Astrocyte (in vitro differentiated cells and primary cell): Measurements from ENCODE around the gene SLCO6A1. TPM values are rescaled to one million over a fixed set of nuclear protein-coding genes. Genes with fewer than 3 reads are reported as not detected.

Source experiments
- DNase-seq: peaks from one replicate; pipeline ENCODE4 v3.0.0-alpha.2; 2010; ENCODE audit warnings: low read depth
- FAIRE-seq: peaks from 2 replicates; lab custom pipeline; 2011; peaks lifted over from hg19 to GRCh38; lab: Jason Lieb, UNC
- H2AFZ ChIP-seq: 2 replicates; pipeline ENCODE4 v1.6.0; 2012; ENCODE audit warnings: low read depth, low read length, inconsistent platforms
- H3K27ac ChIP-seq: 2 replicates; pipeline ENCODE4 v1.5.1; 2011; ENCODE audit warnings: low read depth, low read length, inconsistent platforms
- H3K27me3 ChIP-seq: 2 replicates; pipeline ENCODE4 v1.6.0; 2011; ENCODE audit warnings: low read length, inconsistent platforms; ENCODE audit not compliant: insufficient read depth
- H3K36me3 ChIP-seq: 2 replicates; pipeline ENCODE4 v1.5.1; 2011; ENCODE audit warnings: low read length, inconsistent platforms; ENCODE audit not compliant: insufficient read depth
- H3K4me1 ChIP-seq: 2 replicates; pipeline ENCODE4 v1.5.1; 2011; ENCODE audit warnings: low read length, inconsistent platforms; ENCODE audit not compliant: insufficient read depth
- H3K4me2 ChIP-seq: 2 replicates; pipeline ENCODE4 v1.6.0; 2012; ENCODE audit warnings: low read length, inconsistent platforms
- H3K4me3 ChIP-seq: 2 replicates; pipeline ENCODE4 v1.5.1; 2011; ENCODE audit warnings: low read depth, mild to moderate bottlenecking, low read length, inconsistent platforms; ENCODE audit not compliant: insufficient read depth
- H3K79me2 ChIP-seq: 2 replicates; pipeline ENCODE4 v1.6.0; 2012; ENCODE audit warnings: mild to moderate bottlenecking, low read length, inconsistent platforms; ENCODE audit not compliant: insufficient read depth
- H3K9ac ChIP-seq: 2 replicates; pipeline ENCODE4 v1.6.0; 2012; ENCODE audit warnings: mild to moderate bottlenecking, low read length, inconsistent platforms
- H3K9me3 ChIP-seq: 2 replicates; pipeline ENCODE4 v1.5.1; 2012; ENCODE audit warnings: low read depth, mild to moderate bottlenecking, low read length, inconsistent platforms; ENCODE audit not compliant: insufficient read depth
- H4K20me1 ChIP-seq: 2 replicates; pipeline ENCODE4 v1.6.0; 2012; ENCODE audit warnings: low read length, inconsistent platforms; ENCODE audit not compliant: insufficient read depth
- H3K27ac Mint-ChIP-seq: one replicate; pipeline ENCODE4 v1.8.0; 2021; ENCODE audit warnings: mild to moderate bottlenecking, mixed read lengths; ENCODE audit not compliant: unreplicated experiment
- H3K27me3 Mint-ChIP-seq: one replicate; pipeline ENCODE4 v1.8.0; 2021; ENCODE audit warnings: low read depth, mixed read lengths; ENCODE audit not compliant: unreplicated experiment
- H3K36me3 Mint-ChIP-seq: one replicate; pipeline ENCODE4 v1.8.0; 2021; ENCODE audit warnings: low read depth, mixed read lengths; ENCODE audit not compliant: unreplicated experiment
- H3K4me1 Mint-ChIP-seq: one replicate; pipeline ENCODE4 v1.8.0; 2021; ENCODE audit warnings: low read depth, mixed read lengths; ENCODE audit not compliant: unreplicated experiment
- H3K4me3 Mint-ChIP-seq: one replicate; pipeline ENCODE4 v1.8.0; 2021; ENCODE audit warnings: mild to moderate bottlenecking, moderate library complexity, mixed read lengths; ENCODE audit not compliant: unreplicated experiment
- H3K9me3 Mint-ChIP-seq: one replicate; pipeline ENCODE4 v1.8.0; 2021; ENCODE audit warnings: mild to moderate bottlenecking, mixed read lengths; ENCODE audit not compliant: unreplicated experiment
- EZH2 ChIP-seq: IDR thresholded peaks from 2 replicates; pipeline ENCODE4 v1.6.1; 2012; ENCODE audit warnings: mild to moderate bottlenecking, low read length, inconsistent platforms; ENCODE audit not compliant: insufficient read depth
- total RNA-seq: library from RNA; stranded (reverse); gene quantifications from 2 replicates; pipeline ENCODE4 v1.2.1, GENCODE V29; 2021
- TF ChIP-seq, protein P1 (sequence below): IDR thresholded peaks from 2 replicates; pipeline ENCODE4 v1.5.1; 2011; ENCODE audit warnings: low read depth, mild to moderate bottlenecking, inconsistent platforms, low read length, moderate library complexity; ENCODE audit not compliant: insufficient read depth

SLCO6A1 gene
- total RNA-seq, 1 donor from 2014 or later, result not detected

DNA sequence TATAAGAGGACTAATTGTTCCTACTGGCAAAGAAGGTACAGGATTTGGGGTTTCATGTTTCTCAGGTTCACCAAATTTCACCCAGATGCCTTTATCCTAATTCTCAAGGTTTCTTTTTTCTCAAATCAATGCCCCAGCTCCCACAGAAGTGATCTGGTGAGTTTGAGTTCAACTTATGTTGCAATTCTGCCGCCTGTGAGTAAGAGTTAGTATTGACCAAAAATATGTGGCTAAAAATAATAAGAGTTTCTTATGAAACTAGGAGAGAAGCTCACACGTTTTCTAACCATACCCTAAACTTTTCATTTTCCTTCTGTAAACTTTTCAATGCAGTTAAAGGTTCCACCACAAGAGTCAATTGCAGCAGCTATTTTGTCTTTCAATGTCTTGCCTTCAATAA, 15.1 kb downstream of the SLCO6A1 start:
- H3K79me2 ChIP-seq, result no peaks in the 10 kb centered on the region
- Mint-ChIP-seq H3K27ac (no peak overlapping the region), H3K36me3 (no peaks in the 10 kb centered on the region), H3K4me3 (no peak overlapping the region), H3K9me3 (no peaks in the 10 kb centered on the region), H3K27me3 (no peaks in the 10 kb centered on the region), H3K4me1 (peaks cover 9% of the 10 kb centered on the region)
- H3K36me3 ChIP-seq, result no peaks in the 10 kb centered on the region
- H3K27me3 ChIP-seq, result no peaks in the 10 kb centered on the region
- H3K9me3 ChIP-seq, result no peaks in the 10 kb centered on the region
- no peak overlapping the region for H3K27ac ChIP-seq
- DNase-seq (no peak), FAIRE-seq (no peak)
- TF ChIP-seq, protein P1, sequence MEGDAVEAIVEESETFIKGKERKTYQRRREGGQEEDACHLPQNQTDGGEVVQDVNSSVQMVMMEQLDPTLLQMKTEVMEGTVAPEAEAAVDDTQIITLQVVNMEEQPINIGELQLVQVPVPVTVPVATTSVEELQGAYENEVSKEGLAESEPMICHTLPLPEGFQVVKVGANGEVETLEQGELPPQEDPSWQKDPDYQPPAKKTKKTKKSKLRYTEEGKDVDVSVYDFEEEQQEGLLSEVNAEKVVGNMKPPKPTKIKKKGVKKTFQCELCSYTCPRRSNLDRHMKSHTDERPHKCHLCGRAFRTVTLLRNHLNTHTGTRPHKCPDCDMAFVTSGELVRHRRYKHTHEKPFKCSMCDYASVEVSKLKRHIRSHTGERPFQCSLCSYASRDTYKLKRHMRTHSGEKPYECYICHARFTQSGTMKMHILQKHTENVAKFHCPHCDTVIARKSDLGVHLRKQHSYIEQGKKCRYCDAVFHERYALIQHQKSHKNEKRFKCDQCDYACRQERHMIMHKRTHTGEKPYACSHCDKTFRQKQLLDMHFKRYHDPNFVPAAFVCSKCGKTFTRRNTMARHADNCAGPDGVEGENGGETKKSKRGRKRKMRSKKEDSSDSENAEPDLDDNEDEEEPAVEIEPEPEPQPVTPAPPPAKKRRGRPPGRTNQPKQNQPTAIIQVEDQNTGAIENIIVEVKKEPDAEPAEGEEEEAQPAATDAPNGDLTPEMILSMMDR, result no peak
- no peak for TF ChIP-seq EZH2
- no peaks in the 10 kb centered on the region for H3K4me1 ChIP-seq
- H3K4me2 ChIP-seq, result no peak overlapping the region
- no peak overlapping the region for H3K4me3 ChIP-seq
- no peak overlapping the region for H3K9ac ChIP-seq
- no peaks in the 10 kb centered on the region for H4K20me1 ChIP-seq
- no peak overlapping the region for H2AFZ ChIP-seq

GRCh38 chr5:102481054-102481715, 17.6 kb downstream of the SLCO6A1 start:
- Histone ChIP-seq H3K4me2 (no peak overlapping the region), H3K79me2 (no peaks in the 10 kb centered on the region), H3K36me3 (no peaks in the 10 kb centered on the region), H3K27me3 (no peaks in the 10 kb centered on the region), H3K27ac (no peak overlapping the region), H4K20me1 (no peaks in the 10 kb centered on the region), H3K9ac (no peak overlapping the region), H2AFZ (no peak overlapping the region), H3K9me3 (no peaks in the 10 kb centered on the region), H3K4me1 (no peaks in the 10 kb centered on the region), H3K4me3 (no peak overlapping the region)
- Mint-ChIP-seq H3K4me1 (peaks cover 9% of the 10 kb centered on the region), H3K27me3 (no peaks in the 10 kb centered on the region), H3K27ac (no peak overlapping the region), H3K9me3 (no peaks in the 10 kb centered on the region), H3K36me3 (no peaks in the 10 kb centered on the region), H3K4me3 (no peak overlapping the region)
- DNase-seq, result peak; percentile 32
- FAIRE-seq, result no peak
- TF ChIP-seq, protein P1, result no peak
- TF ChIP-seq EZH2, result no peak

DNA sequence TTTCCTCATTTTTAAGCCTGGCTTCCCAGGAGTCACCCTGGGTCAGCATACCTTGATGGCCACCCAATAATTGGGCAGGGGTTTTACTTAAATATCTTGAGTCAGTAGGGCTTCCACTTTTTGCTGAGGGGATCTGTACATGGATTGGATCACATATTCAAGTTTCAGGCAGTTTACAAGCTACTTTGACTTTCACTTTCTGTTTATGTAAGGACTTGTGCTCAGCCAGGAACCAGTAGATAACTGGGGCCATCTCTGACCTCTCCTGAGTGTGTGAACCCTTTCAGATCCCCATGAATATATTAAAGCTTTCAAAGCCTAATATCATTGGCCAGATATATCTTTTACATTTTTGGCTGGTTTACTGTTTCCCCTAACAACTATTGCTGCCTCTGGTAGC, 45.1 kb downstream of the SLCO6A1 start:
- Histone ChIP-seq H2AFZ (no peak overlapping the region), H3K4me3 (no peak overlapping the region), H3K4me1 (no peaks in the 10 kb centered on the region), H3K9ac (no peak overlapping the region), H3K4me2 (no peak overlapping the region), H3K27ac (no peak overlapping the region), H3K27me3 (no peaks in the 10 kb centered on the region), H3K36me3 (no peaks in the 10 kb centered on the region), H3K79me2 (no peaks in the 10 kb centered on the region), H4K20me1 (no peaks in the 10 kb centered on the region), H3K9me3 (peaks cover 10% of the 10 kb centered on the region)
- peak overlapping the region; percentile 71 for H3K27ac Mint-ChIP-seq
- H3K27me3 Mint-ChIP-seq, result no peaks in the 10 kb centered on the region
- DNase-seq (no peak), FAIRE-seq (no peak)
- no peak overlapping the region for H3K4me3 Mint-ChIP-seq
- no peaks in the 10 kb centered on the region for H3K36me3 Mint-ChIP-seq
- TF ChIP-seq, protein P1, result no peak
- TF ChIP-seq EZH2, result no peak
- H3K9me3 Mint-ChIP-seq, result no peaks in the 10 kb centered on the region
- no peaks in the 10 kb centered on the region for H3K4me1 Mint-ChIP-seq
